ENCODE measurements around the gene SPINT2. TPM values are rescaled to one million over a fixed set of nuclear protein-coding genes. Genes with fewer than 3 reads are reported as not detected.

SPINT2 gene
- polyA plus RNA-seq, 1 donor from 2014 or later = 236 TPM

DNA sequence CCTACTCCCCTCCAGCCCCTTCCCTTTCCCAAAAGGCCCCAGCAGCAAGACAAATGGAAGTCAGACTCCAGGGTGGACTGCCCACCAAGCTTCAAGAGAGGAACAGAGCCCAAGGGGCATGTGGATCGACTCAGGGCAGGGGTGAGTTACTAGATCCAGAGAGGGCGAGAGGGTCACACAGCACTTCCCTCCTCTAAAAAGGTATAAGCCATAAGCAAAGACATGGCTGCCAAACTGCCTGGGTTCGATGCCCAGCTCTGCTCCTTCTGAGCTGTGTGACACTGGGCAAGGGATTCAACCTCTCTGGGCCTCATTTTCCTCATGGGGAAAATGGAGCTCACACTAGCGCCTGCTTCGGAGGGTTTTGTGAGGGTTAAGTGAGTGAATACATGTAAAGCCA is 12.0 kb upstream of the SPINT2 start:
- Histone ChIP-seq H3K27ac (ENCODE audit: low read length) (no peak overlapping the region), H3F3A (ENCODE audit: insufficient read depth, low read length, poor library complexity, severe bottlenecking) (no peaks in the 10 kb centered on the region), H4K20me1 (ENCODE audit: insufficient read depth) (no peaks in the 10 kb centered on the region), H3K36me3 (ENCODE audit: insufficient read depth, low read length) (no peaks in the 10 kb centered on the region), H3K4me2 (ENCODE audit: low read length) (no peak overlapping the region), H3K27me3 (ENCODE audit: insufficient read depth, low read depth, low read length) (peaks cover 21% of the 10 kb centered on the region), H3K4me3 (ENCODE audit: low read length) (no peak overlapping the region), H3K9me2 (ENCODE audit: insufficient read depth, low read length) (no peaks in the 10 kb centered on the region), H3K9ac (ENCODE audit: low read length) (no peak overlapping the region), H3K9me3 (ENCODE audit: low read length) (no peaks in the 10 kb centered on the region), H2AFZ (ENCODE audit: low read depth, low read length) (no peak overlapping the region), H3K79me2 (replicated peaks; ENCODE audit: insufficient read depth, low read length) (no peaks in the 10 kb centered on the region)
- TF ChIP-seq SMC3 (conservative IDR thresholded peaks at IDR 0.05; ENCODE audit: poor library complexity) = no peak
- TF ChIP-seq, protein P1, sequence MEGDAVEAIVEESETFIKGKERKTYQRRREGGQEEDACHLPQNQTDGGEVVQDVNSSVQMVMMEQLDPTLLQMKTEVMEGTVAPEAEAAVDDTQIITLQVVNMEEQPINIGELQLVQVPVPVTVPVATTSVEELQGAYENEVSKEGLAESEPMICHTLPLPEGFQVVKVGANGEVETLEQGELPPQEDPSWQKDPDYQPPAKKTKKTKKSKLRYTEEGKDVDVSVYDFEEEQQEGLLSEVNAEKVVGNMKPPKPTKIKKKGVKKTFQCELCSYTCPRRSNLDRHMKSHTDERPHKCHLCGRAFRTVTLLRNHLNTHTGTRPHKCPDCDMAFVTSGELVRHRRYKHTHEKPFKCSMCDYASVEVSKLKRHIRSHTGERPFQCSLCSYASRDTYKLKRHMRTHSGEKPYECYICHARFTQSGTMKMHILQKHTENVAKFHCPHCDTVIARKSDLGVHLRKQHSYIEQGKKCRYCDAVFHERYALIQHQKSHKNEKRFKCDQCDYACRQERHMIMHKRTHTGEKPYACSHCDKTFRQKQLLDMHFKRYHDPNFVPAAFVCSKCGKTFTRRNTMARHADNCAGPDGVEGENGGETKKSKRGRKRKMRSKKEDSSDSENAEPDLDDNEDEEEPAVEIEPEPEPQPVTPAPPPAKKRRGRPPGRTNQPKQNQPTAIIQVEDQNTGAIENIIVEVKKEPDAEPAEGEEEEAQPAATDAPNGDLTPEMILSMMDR (IDR thresholded peaks at IDR 0.05; ENCODE audit: poor library complexity, severe bottlenecking) = no peak
- TF ChIP-seq EZH2 (IDR thresholded peaks at IDR 0.05; ENCODE audit: borderline replicate concordance, insufficient read depth, low read length, poor library complexity, severe bottlenecking) = no peak
- no peak for TF ChIP-seq POLR2AphosphoS5 (IDR thresholded peaks at IDR 0.05)
- no peak for TF ChIP-seq RAD21 (conservative IDR thresholded peaks at IDR 0.05)
- no peak for TF ChIP-seq EP300 (conservative IDR thresholded peaks at IDR 0.05; ENCODE audit: poor library complexity, severe bottlenecking)
- no peak for TF ChIP-seq MXI1 (conservative IDR thresholded peaks at IDR 0.05; ENCODE audit: poor library complexity, severe bottlenecking)

DNA sequence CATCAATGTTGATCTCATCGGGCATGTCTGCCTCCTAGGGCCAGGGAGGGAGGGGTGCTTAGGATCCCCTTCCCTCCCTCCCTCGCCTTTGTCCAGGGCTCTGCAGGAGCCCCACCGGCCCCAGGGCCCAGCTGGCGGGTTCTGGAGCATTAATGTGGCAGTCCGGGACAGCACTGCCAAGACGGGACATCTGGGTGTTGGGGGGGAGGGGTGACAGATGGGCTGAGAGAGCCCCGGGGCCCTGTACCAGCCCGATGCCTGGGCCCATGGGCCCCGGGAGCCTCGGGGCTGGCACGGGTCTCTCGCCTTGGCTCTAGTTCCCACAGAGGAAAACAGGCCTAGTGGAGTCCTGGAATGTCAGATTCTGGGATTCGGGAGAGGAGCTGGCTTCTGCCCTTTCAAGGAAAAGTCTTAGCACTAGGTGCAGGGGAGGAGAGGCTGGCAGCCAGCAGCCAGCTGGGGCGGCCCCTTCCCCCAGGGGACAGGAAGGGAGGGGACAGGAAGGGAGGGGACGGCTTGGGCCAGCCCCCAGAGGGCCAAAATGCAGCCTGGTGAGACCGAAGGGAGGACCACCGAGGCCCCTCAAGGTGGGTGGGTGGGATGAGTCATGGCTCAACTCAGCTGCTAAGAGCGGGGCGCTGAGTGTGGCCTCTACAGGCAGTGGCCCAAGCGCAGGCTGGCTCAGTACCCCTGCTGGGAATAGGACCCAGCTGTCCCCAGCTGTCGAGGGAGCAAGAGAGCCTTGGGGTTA is 11.3 kb upstream of the SPINT2 start:
- no peak overlapping the region for H3K4me3 ChIP-seq (ENCODE audit: low read length)
- H3K36me3 ChIP-seq (ENCODE audit: insufficient read depth, low read length) = no peaks in the 10 kb centered on the region
- H4K20me1 ChIP-seq (ENCODE audit: insufficient read depth) = no peaks in the 10 kb centered on the region
- no peaks in the 10 kb centered on the region for H3K79me2 ChIP-seq (replicated peaks; ENCODE audit: insufficient read depth, low read length)
- TF ChIP-seq RAD21 (conservative IDR thresholded peaks at IDR 0.05) = no peak
- TF ChIP-seq, protein P1 (IDR thresholded peaks at IDR 0.05; ENCODE audit: poor library complexity, severe bottlenecking) = no peak
- no peak for TF ChIP-seq REST (IDR thresholded peaks at IDR 0.05; ENCODE audit: borderline replicate concordance)
- no peak for TF ChIP-seq EZH2 (IDR thresholded peaks at IDR 0.05; ENCODE audit: borderline replicate concordance, insufficient read depth, low read length, poor library complexity, severe bottlenecking)
- TF ChIP-seq MXI1 (conservative IDR thresholded peaks at IDR 0.05; ENCODE audit: poor library complexity, severe bottlenecking) = no peak
- TF ChIP-seq POLR2AphosphoS5 (IDR thresholded peaks at IDR 0.05) = no peak
- TF ChIP-seq EP300 (conservative IDR thresholded peaks at IDR 0.05; ENCODE audit: poor library complexity, severe bottlenecking) = no peak
- no peak overlapping the region for H2AFZ ChIP-seq (ENCODE audit: low read depth, low read length)
- H3K9me3 ChIP-seq (ENCODE audit: low read length) = no peaks in the 10 kb centered on the region
- no peaks in the 10 kb centered on the region for H3K9me2 ChIP-seq (ENCODE audit: insufficient read depth, low read length)
- no peak overlapping the region for H3K9ac ChIP-seq (ENCODE audit: low read length)
- no peak overlapping the region for H3K4me2 ChIP-seq (ENCODE audit: low read length)
- peaks cover 21% of the 10 kb centered on the region for H3K27me3 ChIP-seq (ENCODE audit: insufficient read depth, low read depth, low read length)
- H3K27ac ChIP-seq (ENCODE audit: low read length) = no peak overlapping the region
- H3F3A ChIP-seq (ENCODE audit: insufficient read depth, low read length, poor library complexity, severe bottlenecking) = no peaks in the 10 kb centered on the region
